GM18498 (cell line): ENCODE measurements around the gene OTOA.
"Not testable (repeated sequence)": the region's sequence is repeated elsewhere in the genome, so short reads cannot be mapped to it uniquely, and the experiment has no call there.

Experiments used
- ATAC-seq: cut with Tn5 transposase; IDR thresholded peaks from one replicate; pipeline ENCODE4 v1.9.1; 2021; ENCODE audit warnings: mild to moderate bottlenecking, moderate library complexity; ENCODE audit not compliant: unreplicated experiment

Gene OTOA

GRCh38 chr16:21801538-21802374 lies 138.0 kb downstream of the OTOA start:
- not testable (repeated sequence) for ATAC-seq

GRCh38 chr16:21802375-21802663 lies 138.6 kb downstream of the OTOA start:
- ATAC-seq, result not testable (repeated sequence)
